H1 (cell line): Measurements from ENCODE around the gene HSD17B3.

ENCODE experiments used
- EZH2 ChIP-seq: fragments of 200-600 bp; sonication (generic); IDR thresholded peaks from 2 replicates; pipeline ENCODE4 v1.7.1; 2012; ENCODE audit warnings: low read depth, mild to moderate bottlenecking, moderate library complexity, low read length, inconsistent platforms; ENCODE audit not compliant: severe bottlenecking
- POLR2A ChIP-seq, 2 experiments: IDR thresholded peaks; 1 replicate in 1 of 2; 2 replicates in 1 of 2; pipeline ENCODE4 v1.6.1; 2011; ENCODE audit warnings: low read depth in 2 of 2, low read length in 2 of 2, mild to moderate bottlenecking in 2 of 2; ENCODE audit errors: control extremely low read depth in 1 of 2

DNA sequence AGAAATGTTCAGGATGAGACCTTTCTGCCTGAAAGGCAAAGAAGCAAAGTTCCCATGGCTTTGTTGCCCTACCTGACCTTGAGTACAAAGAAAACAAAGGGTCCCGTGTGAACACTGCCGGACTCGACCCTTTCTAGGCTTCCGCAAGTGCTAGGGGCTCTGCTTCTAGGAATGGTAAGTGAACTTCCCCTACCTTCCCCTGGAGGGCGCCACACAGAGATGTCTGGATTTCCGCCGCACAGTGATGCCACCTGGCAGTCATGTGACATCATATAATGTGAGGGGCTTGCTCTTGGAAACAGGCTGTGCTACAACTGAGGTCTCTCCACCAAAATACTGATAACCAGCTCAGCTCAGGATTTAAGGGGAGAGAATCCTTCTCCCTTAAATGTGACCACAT, 56.6 kb downstream of the HSD17B3 start:
- TF ChIP-seq POLR2A (IDR thresholded peaks at IDR 0.05; ENCODE audit: control extremely low read depth in 1 of 2, low read depth in 2 of 2, low read length in 2 of 2) (no peak), EZH2 (no peak)
